ENCODE measurements around the gene PCDHB9.
"Not testable (repeated sequence)": the region's sequence is repeated elsewhere in the genome, so short reads cannot be mapped to it uniquely, and the experiment has no call there.

The PCDHB9 gene

GRCh38 chr5:141234109-141234667 is 47.2 kb downstream of the PCDHB9 start:
- no peak for TF ChIP-seq TAF1 (IDR thresholded peaks at IDR 0.05; ENCODE audit: borderline replicate concordance, low read depth, low read length)
- no peak for TF ChIP-seq POLR2A (IDR thresholded peaks at IDR 0.05; ENCODE audit: low read depth, low read length)
- TF ChIP-seq POLR2AphosphoS5 (IDR thresholded peaks at IDR 0.05; ENCODE audit: low read depth, low read length): no peak
- FAIRE-seq (no peak), DNase-seq (ENCODE audit: insufficient read length) (no peak)

DNA sequence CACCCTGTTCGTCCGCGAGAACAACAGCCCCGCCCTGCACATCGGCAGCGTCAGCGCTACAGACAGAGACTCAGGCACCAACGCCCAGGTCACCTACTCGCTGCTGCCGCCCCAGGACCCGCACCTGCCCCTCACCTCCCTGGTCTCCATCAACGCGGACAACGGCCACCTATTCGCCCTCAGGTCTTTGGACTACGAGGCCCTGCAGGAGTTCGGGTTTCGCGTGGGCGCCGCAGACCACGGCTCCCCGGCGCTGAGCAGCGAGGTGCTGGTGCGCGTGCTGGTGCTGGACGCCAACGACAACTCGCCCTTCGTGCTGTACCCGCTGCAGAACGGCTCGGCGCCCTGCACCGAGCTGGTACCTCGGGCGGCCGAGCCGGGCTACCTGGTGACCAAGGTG is 49.0 kb downstream of the PCDHB9 start:
- FAIRE-seq; DNase-seq (ENCODE audit: insufficient read length): not testable (repeated sequence)

DNA sequence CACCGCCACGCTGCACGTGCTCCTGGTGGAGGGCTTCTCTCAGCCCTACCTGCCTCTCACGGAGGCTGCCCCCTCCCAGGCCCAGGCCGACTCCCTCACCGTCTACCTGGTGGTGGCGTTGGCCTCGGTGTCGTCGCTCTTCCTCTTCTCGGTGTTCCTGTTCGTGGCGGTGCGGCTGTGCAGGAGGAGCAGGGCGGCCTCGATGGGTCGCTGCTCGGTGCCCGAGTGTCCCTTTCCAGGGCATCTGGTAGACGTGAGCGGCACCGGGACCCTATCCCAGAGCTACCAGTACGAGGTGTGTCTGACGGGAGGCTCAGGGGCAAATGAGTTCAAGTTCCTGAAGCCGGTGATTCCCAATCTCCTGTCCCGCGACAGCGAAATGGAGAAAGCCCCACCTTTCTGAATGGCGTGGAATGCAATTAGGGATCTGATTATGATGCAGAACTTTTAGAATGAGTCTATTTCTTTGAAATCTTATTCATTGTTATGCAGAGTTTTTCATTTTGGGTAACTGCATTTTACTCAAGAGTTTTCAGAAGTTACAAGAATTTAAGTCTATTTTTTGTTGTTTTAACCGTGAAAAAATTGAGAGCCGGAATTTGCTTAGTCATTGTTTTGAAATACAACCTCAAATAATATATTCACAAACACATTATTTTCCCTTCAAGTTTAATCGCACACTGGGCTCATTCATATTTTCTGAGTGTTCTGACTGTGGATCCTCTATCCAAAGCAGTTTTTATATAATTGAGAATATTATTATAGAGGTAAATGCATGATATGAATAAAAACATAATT is 49.8 kb downstream of the PCDHB9 start:
- no peak for TF ChIP-seq POLR2A (IDR thresholded peaks at IDR 0.05; ENCODE audit: low read depth, low read length)
- TF ChIP-seq POLR2AphosphoS5 (IDR thresholded peaks at IDR 0.05; ENCODE audit: low read depth, low read length): no peak
- no peak for FAIRE-seq

More for the DNA sequence above, 49.8 kb downstream of the PCDHB9 start:
- no peak for DNase-seq (ENCODE audit: insufficient read length)

All from GM12892 (cell line).